Measurements from ENCODE around the gene STYXL1.
"Not testable (repeated sequence)": the region's sequence is repeated elsewhere in the genome, so short reads cannot be mapped to it uniquely, and the experiment has no call there.

STYXL1 gene

GRCh38 chr7:76020031-76020714 is 27.6 kb downstream of the STYXL1 start:
- no CpG with 5 or more reads among the region's 6 CpGs for WGBS (ENCODE audit: extremely low coverage, insufficient coverage, low lambda C conversion rate)
- Histone ChIP-seq H3K4ac (ENCODE audit: low read depth, low read length) (no peak overlapping the region), H3K36me3 (ENCODE audit: control insufficient read depth, insufficient read depth, low read length) (no peaks in the 10 kb centered on the region), H3K79me1 (ENCODE audit: low read length) (no peaks in the 10 kb centered on the region), H3K27me3 (ENCODE audit: insufficient read depth, low read length, poor library complexity) (no peaks in the 10 kb centered on the region), H3K4me2 (ENCODE audit: low read length) (no peak overlapping the region), H3K79me2 (ENCODE audit: control insufficient read depth, insufficient read depth, low read length) (no peaks in the 10 kb centered on the region), H3K4me3 (ENCODE audit: low read length) (no peak overlapping the region), H2BK15ac (replicated peaks; ENCODE audit: low read depth) (no peak overlapping the region), H3K27ac (ENCODE audit: low read depth, low read length) (no peak overlapping the region), H2BK5ac (ENCODE audit: low read length) (no peak overlapping the region), H4K5ac (ENCODE audit: low read length) (no peak overlapping the region), H4K8ac (ENCODE audit: low read depth, low read length) (no peak overlapping the region), H3K4me1 (ENCODE audit: control insufficient read depth, low read depth, low read length) (no peaks in the 10 kb centered on the region), H3K56ac (ENCODE audit: low read length) (no peak overlapping the region), H3K9ac (ENCODE audit: low read length) (no peak overlapping the region), H3K18ac (ENCODE audit: low read length) (no peak overlapping the region), H2BK120ac (ENCODE audit: low read depth, low read length) (no peak overlapping the region), H2AK5ac (ENCODE audit: low read length) (no peak overlapping the region), H3K23ac (ENCODE audit: low read length) (no peak overlapping the region)
- DNase-seq, result peak; percentile 73

- not testable (repeated sequence) for H2BK15ac ChIP-seq (replicated peaks; ENCODE audit: low read depth); H3K27ac ChIP-seq (ENCODE audit: low read depth, low read length); H4K8ac ChIP-seq (ENCODE audit: low read depth, low read length); H3K79me1 ChIP-seq (ENCODE audit: low read length); H3K4me3 ChIP-seq (ENCODE audit: low read length); H3K9ac ChIP-seq (ENCODE audit: low read length); H2BK5ac ChIP-seq (ENCODE audit: low read length); H2AK5ac ChIP-seq (ENCODE audit: low read length); H2BK120ac ChIP-seq (ENCODE audit: low read depth, low read length); H3K4me2 ChIP-seq (ENCODE audit: low read length); DNase-seq; H3K18ac ChIP-seq (ENCODE audit: low read length); H3K56ac ChIP-seq (ENCODE audit: low read length); H3K23ac ChIP-seq (ENCODE audit: low read length); H3K4me1 ChIP-seq (ENCODE audit: control insufficient read depth, low read depth, low read length); H3K79me2 ChIP-seq (ENCODE audit: control insufficient read depth, insufficient read depth, low read length); H3K27me3 ChIP-seq (ENCODE audit: insufficient read depth, low read length, poor library complexity); H4K5ac ChIP-seq (ENCODE audit: low read length); H3K4ac ChIP-seq (ENCODE audit: low read depth, low read length); H3K36me3 ChIP-seq (ENCODE audit: control insufficient read depth, insufficient read depth, low read length)
- no CpG with 5 or more reads among the region's 4 CpGs for WGBS (ENCODE audit: extremely low coverage, insufficient coverage, low lambda C conversion rate)
These were observed 29.3 kb downstream of the STYXL1 start for GRCh38 chr7:76018520-76018919.

GRCh38 chr7:76016191-76016947 is 31.4 kb downstream of the STYXL1 start:
- H3K79me1 ChIP-seq (ENCODE audit: low read length), result no peaks in the 10 kb centered on the region
- 100% methylated on average over 3 of the region's 13 CpGs for WGBS (ENCODE audit: extremely low coverage, insufficient coverage, low lambda C conversion rate)
- no peak overlapping the region for H3K56ac ChIP-seq (ENCODE audit: low read length)

GRCh38 chr7:76011442-76011861 is 36.3 kb downstream of the STYXL1 start:
- no CpG with 5 or more reads among the region's 8 CpGs for WGBS (ENCODE audit: extremely low coverage, insufficient coverage, low lambda C conversion rate)

More at GRCh38 chr7:76016191-76016947, 31.4 kb downstream of the STYXL1 start:
- Histone ChIP-seq H3K23ac (ENCODE audit: low read length) (no peak overlapping the region), H2BK120ac (ENCODE audit: low read depth, low read length) (no peak overlapping the region), H3K27me3 (ENCODE audit: insufficient read depth, low read length, poor library complexity) (no peaks in the 10 kb centered on the region), H3K4me2 (ENCODE audit: low read length) (no peak overlapping the region), H3K4ac (ENCODE audit: low read depth, low read length) (no peak overlapping the region), H3K36me3 (ENCODE audit: control insufficient read depth, insufficient read depth, low read length) (no peaks in the 10 kb centered on the region), H4K5ac (ENCODE audit: low read length) (no peak overlapping the region), H3K4me1 (ENCODE audit: control insufficient read depth, low read depth, low read length) (no peaks in the 10 kb centered on the region), H3K79me2 (ENCODE audit: control insufficient read depth, insufficient read depth, low read length) (no peaks in the 10 kb centered on the region), H3K27ac (ENCODE audit: low read depth, low read length) (no peak overlapping the region), H4K8ac (ENCODE audit: low read depth, low read length) (no peak overlapping the region), H3K18ac (ENCODE audit: low read length) (no peak overlapping the region), H2BK5ac (ENCODE audit: low read length) (no peak overlapping the region), H3K4me3 (ENCODE audit: low read length) (no peak overlapping the region), H2BK15ac (replicated peaks; ENCODE audit: low read depth) (no peak overlapping the region), H2AK5ac (ENCODE audit: low read length) (no peak overlapping the region), H3K9ac (ENCODE audit: low read length) (no peak overlapping the region)
- no peak for DNase-seq

GRCh38 chr7:76009672-76010600 is 37.9 kb downstream of the STYXL1 start:
- Histone ChIP-seq H3K79me2 (ENCODE audit: control insufficient read depth, insufficient read depth, low read length) (no peaks in the 10 kb centered on the region), H2BK15ac (replicated peaks; ENCODE audit: low read depth) (no peak overlapping the region), H3K36me3 (ENCODE audit: control insufficient read depth, insufficient read depth, low read length) (peaks cover 4% of the 10 kb centered on the region), H2AK5ac (ENCODE audit: low read length) (no peak overlapping the region), H3K27me3 (ENCODE audit: insufficient read depth, low read length, poor library complexity) (no peaks in the 10 kb centered on the region), H2BK120ac (ENCODE audit: low read depth, low read length) (no peak overlapping the region), H4K8ac (ENCODE audit: low read depth, low read length) (no peak overlapping the region), H2BK5ac (ENCODE audit: low read length) (no peak overlapping the region), H3K4ac (ENCODE audit: low read depth, low read length) (no peak overlapping the region), H3K18ac (ENCODE audit: low read length) (no peak overlapping the region), H3K79me1 (ENCODE audit: low read length) (no peaks in the 10 kb centered on the region), H3K9ac (ENCODE audit: low read length) (no peak overlapping the region), H3K4me3 (ENCODE audit: low read length) (no peak overlapping the region), H3K56ac (ENCODE audit: low read length) (no peak overlapping the region), H3K23ac (ENCODE audit: low read length) (no peak overlapping the region), H3K4me1 (ENCODE audit: control insufficient read depth, low read depth, low read length) (no peaks in the 10 kb centered on the region), H4K5ac (ENCODE audit: low read length) (no peak overlapping the region), H3K27ac (ENCODE audit: low read depth, low read length) (no peak overlapping the region), H3K4me2 (ENCODE audit: low read length) (no peak overlapping the region)
- DNase-seq, result no peak
- WGBS (ENCODE audit: extremely low coverage, insufficient coverage, low lambda C conversion rate), result no CpG with 5 or more reads among the region's 11 CpGs

More at GRCh38 chr7:76011442-76011861, 36.3 kb downstream of the STYXL1 start:
- Histone ChIP-seq H3K4me3 (ENCODE audit: low read length) (no peak overlapping the region), H3K27me3 (ENCODE audit: insufficient read depth, low read length, poor library complexity) (no peaks in the 10 kb centered on the region), H2AK5ac (ENCODE audit: low read length) (no peak overlapping the region), H3K27ac (ENCODE audit: low read depth, low read length) (no peak overlapping the region), H3K4me2 (ENCODE audit: low read length) (no peak overlapping the region), H2BK15ac (replicated peaks; ENCODE audit: low read depth) (no peak overlapping the region), H2BK5ac (ENCODE audit: low read length) (no peak overlapping the region), H3K23ac (ENCODE audit: low read length) (no peak overlapping the region), H3K79me1 (ENCODE audit: low read length) (no peaks in the 10 kb centered on the region), H3K36me3 (ENCODE audit: control insufficient read depth, insufficient read depth, low read length) (no peaks in the 10 kb centered on the region), H4K5ac (ENCODE audit: low read length) (no peak overlapping the region), H3K56ac (ENCODE audit: low read length) (no peak overlapping the region), H3K18ac (ENCODE audit: low read length) (no peak overlapping the region), H3K9ac (ENCODE audit: low read length) (no peak overlapping the region), H3K79me2 (ENCODE audit: control insufficient read depth, insufficient read depth, low read length) (no peaks in the 10 kb centered on the region), H3K4ac (ENCODE audit: low read depth, low read length) (no peak overlapping the region), H4K8ac (ENCODE audit: low read depth, low read length) (no peak overlapping the region), H3K4me1 (ENCODE audit: control insufficient read depth, low read depth, low read length) (no peaks in the 10 kb centered on the region), H2BK120ac (ENCODE audit: low read depth, low read length) (no peak overlapping the region)
- no peak for DNase-seq

Measured in mesendoderm (in vitro differentiated cells).